Right atrium auricular region (tissue), 2 donors: ENCODE results near the gene NAAA. TPM values are rescaled to one million over a fixed set of nuclear protein-coding genes. Genes with fewer than 3 reads are reported as not detected.
"Not testable (repeated sequence)": the region's sequence is repeated elsewhere in the genome, so short reads cannot be mapped to it uniquely, and the experiment has no call there.

Experiments
- DNase-seq: peaks from one replicate; pipeline ENCODE4 v3.0.0-alpha.2; 2019; ENCODE audit warnings: low spot score
- H3K27ac ChIP-seq, 2 donors: fragments of 200-600 bp; sonication (generic); 1 replicate in 1 of 2; 2 replicates in 1 of 2; pipeline ENCODE4 v1.5.1; 2016 to 2019
- H3K27me3 ChIP-seq, 2 donors: fragments of 200-600 bp; sonication (generic); one replicate each; pipeline versions ENCODE4 v1.5.1 to v1.6.0; 2017 to 2019
- H3K36me3 ChIP-seq: fragments of 200-600 bp; sonication (generic); one replicate; pipeline ENCODE4 v1.5.1; 2016
- H3K4me1 ChIP-seq, 2 donors: fragments of 200-600 bp; sonication (generic); one replicate each; pipeline versions ENCODE4 v1.5.1 to v1.6.0; 2017 to 2019
- H3K4me3 ChIP-seq, 2 donors: fragments of 200-600 bp; sonication (generic); 1 replicate in 1 of 2; 2 replicates in 1 of 2; pipeline ENCODE4 v1.5.1; 2017 to 2019; ENCODE audit warnings: mild to moderate bottlenecking in 1 of 2, moderate library complexity in 1 of 2
- H3K9me3 ChIP-seq, 2 donors: fragments of 200-600 bp; sonication (generic); one replicate each; pipeline ENCODE4 v1.5.1; 2019
- total RNA-seq, 2 donors: library from RNA; depleted of rRNA; stranded (reverse); fragments of >200 nt; gene quantifications; one replicate each; pipeline ENCODE4 v1.1.0, GENCODE V29; 2016
- TF ChIP-seq, protein P1 (sequence below), 2 donors: fragments of 200-600 bp; sonication (generic); IDR thresholded peaks; one replicate each; pipeline ENCODE4 v1.5.1; 2019; ENCODE audit warnings: antibody characterized with exemption in 2 of 2

NAAA gene
- total RNA-seq, 2 donors from 2014 or later: 39.5 to 54.6 TPM

GRCh38 chr4:75916091-75916661 is 24.6 kb downstream of the NAAA start:
- Histone ChIP-seq H3K27me3 (no peaks in the 10 kb centered on the region), H3K9me3 (no peaks in the 10 kb centered on the region), H3K4me3 (no peak overlapping the region), H3K4me1 (no peaks in the 10 kb centered on the region), H3K36me3 (peaks cover 26% of the 10 kb centered on the region), H3K27ac (no peak overlapping the region)
- TF ChIP-seq, protein P1, sequence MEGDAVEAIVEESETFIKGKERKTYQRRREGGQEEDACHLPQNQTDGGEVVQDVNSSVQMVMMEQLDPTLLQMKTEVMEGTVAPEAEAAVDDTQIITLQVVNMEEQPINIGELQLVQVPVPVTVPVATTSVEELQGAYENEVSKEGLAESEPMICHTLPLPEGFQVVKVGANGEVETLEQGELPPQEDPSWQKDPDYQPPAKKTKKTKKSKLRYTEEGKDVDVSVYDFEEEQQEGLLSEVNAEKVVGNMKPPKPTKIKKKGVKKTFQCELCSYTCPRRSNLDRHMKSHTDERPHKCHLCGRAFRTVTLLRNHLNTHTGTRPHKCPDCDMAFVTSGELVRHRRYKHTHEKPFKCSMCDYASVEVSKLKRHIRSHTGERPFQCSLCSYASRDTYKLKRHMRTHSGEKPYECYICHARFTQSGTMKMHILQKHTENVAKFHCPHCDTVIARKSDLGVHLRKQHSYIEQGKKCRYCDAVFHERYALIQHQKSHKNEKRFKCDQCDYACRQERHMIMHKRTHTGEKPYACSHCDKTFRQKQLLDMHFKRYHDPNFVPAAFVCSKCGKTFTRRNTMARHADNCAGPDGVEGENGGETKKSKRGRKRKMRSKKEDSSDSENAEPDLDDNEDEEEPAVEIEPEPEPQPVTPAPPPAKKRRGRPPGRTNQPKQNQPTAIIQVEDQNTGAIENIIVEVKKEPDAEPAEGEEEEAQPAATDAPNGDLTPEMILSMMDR (IDR thresholded peaks at IDR 0.05): peak; percentile 54 to 77
- no peak for DNase-seq

GRCh38 chr4:75912968-75913367 is 27.8 kb downstream of the NAAA start:
- no peak overlapping the region for H3K4me3 ChIP-seq
- no peak overlapping the region for H3K27ac ChIP-seq
- TF ChIP-seq, protein P1 (IDR thresholded peaks at IDR 0.05): no peak
- no peaks in the 10 kb centered on the region for H3K27me3 ChIP-seq
- H3K36me3 ChIP-seq: no peaks in the 10 kb centered on the region
- H3K4me1 ChIP-seq: no peaks in the 10 kb centered on the region
- H3K9me3 ChIP-seq: no peaks in the 10 kb centered on the region
- DNase-seq: no peak

GRCh38 chr4:75910831-75911230 is 30.0 kb downstream of the NAAA start:
- not testable (repeated sequence) for H3K36me3 ChIP-seq, H3K4me1 ChIP-seq

DNA sequence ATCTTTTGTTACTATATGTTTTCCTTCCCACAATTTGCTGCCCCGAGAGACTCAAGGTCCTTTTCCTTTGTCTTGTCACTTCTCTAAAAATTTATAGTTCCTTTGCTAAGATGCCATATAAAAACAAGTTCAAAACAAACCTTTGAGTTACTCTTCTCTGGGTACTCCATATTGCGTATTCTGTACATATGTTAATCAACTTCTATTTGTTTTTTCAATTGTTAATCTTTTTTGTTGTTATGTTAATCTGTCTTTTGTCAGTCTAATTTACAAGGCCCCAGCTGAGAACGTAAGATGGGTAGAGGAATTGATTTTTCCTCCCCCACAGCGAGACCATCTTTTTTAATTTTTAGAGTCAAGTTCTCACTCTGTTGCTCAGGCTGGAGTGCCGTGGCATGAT is 31.4 kb downstream of the NAAA start:
- Histone ChIP-seq H3K36me3 (no peaks in the 10 kb centered on the region), H3K4me1 (no peaks in the 10 kb centered on the region), H3K27me3 (no peaks in the 10 kb centered on the region), H3K4me3 (no peak overlapping the region), H3K27ac (no peak overlapping the region), H3K9me3 (no peaks in the 10 kb centered on the region)
- no peak for DNase-seq
- TF ChIP-seq, protein P1 (IDR thresholded peaks at IDR 0.05): no peak

More at GRCh38 chr4:75910831-75911230, 30.0 kb downstream of the NAAA start:
- not testable (repeated sequence) for DNase-seq, H3K27ac ChIP-seq, H3K9me3 ChIP-seq, H3K27me3 ChIP-seq, H3K4me3 ChIP-seq

DNA sequence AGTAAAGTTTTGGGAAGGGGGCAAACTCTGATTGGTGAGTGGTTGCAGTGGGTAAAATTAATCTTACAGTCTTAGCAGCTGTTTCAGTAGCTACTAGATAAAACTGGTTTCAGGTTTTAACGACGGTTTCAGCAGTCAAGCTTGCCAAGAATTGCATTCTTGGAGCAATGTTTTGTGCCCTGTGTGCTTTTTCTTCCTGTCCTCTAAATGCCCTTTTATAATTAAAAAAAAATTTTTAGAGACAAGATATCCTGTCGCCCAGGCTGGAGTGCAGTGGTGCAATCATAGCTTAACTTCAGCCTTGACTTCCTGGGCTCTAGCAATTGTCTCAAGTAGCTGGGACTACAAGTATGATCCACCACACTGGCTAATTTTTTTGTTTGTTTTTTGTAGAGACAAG is 32.3 kb downstream of the NAAA start:
- DNase-seq: no peak
- Histone ChIP-seq H3K27ac (no peak overlapping the region), H3K4me1 (no peaks in the 10 kb centered on the region), H3K27me3 (no peaks in the 10 kb centered on the region), H3K4me3 (no peak overlapping the region), H3K36me3 (no peaks in the 10 kb centered on the region), H3K9me3 (no peaks in the 10 kb centered on the region)
- TF ChIP-seq, protein P1 (IDR thresholded peaks at IDR 0.05): no peak

GRCh38 chr4:75907966-75908365 is 32.8 kb downstream of the NAAA start:
- no peak overlapping the region for H3K27ac ChIP-seq
- H3K4me1 ChIP-seq: no peaks in the 10 kb centered on the region
- H3K27me3 ChIP-seq: no peaks in the 10 kb centered on the region

More at GRCh38 chr4:75907966-75908365, 32.8 kb downstream of the NAAA start:
- DNase-seq: no peak
- Histone ChIP-seq H3K36me3 (no peaks in the 10 kb centered on the region), H3K4me3 (no peak overlapping the region), H3K9me3 (no peaks in the 10 kb centered on the region)
- TF ChIP-seq, protein P1 (IDR thresholded peaks at IDR 0.05): no peak
